H1 (cell line): ENCODE results near the gene BUD23. TPM values are rescaled to one million over a fixed set of nuclear protein-coding genes. Genes with fewer than 3 reads are reported as not detected.

Experiments used
- CTCF ChIA-PET: fragments of 300-600 bp; sonication (Branson Sonifier 250); formaldehyde crosslinking; loops from one replicate; lab custom pipeline; 2021; ENCODE audit not compliant: partially characterized antibody; lab: Charles Lee
- POLR2A ChIA-PET: fragments of 300-600 bp; sonication (Branson Sonifier 250); formaldehyde crosslinking; loops from one replicate; lab custom pipeline; 2021; ENCODE audit warnings: inconsistent platforms; ENCODE audit not compliant: partially characterized antibody; lab: Charles Lee
- DNase-seq, 2 experiments: peaks; one replicate each; pipeline versions ENCODE4 v3.0.0 to v3.0.0-alpha.2; 2010 to 2022; ENCODE audit warnings: low spot score in 2 of 2, low read depth in 1 of 2, mixed read lengths in 1 of 2
- FAIRE-seq: peaks from 2 replicates; lab custom pipeline; 2011; peaks lifted over from hg19 to GRCh38; lab: Jason Lieb, UNC
- H2AFZ ChIP-seq: 2 replicates; pipeline ENCODE4 v1.8.1; 2012; ENCODE audit warnings: low read length, inconsistent platforms
- H2AK5ac ChIP-seq: 2 replicates; pipeline ENCODE4 v1.6.1; 2013; ENCODE audit warnings: low read depth, low read length
- H2BK120ac ChIP-seq: replicated peaks from 2 replicates; pipeline ENCODE3; 2013; ENCODE audit warnings: low read depth, low read length, inconsistent platforms
- H2BK12ac ChIP-seq: 2 replicates; pipeline ENCODE4 v1.6.1; 2013; ENCODE audit warnings: low read depth, low read length
- H2BK15ac ChIP-seq: 2 replicates; pipeline ENCODE4 v1.6.1; 2013; ENCODE audit warnings: low read length
- H2BK20ac ChIP-seq: 2 replicates; pipeline ENCODE4 v1.6.1; 2013; ENCODE audit warnings: low read length
- H2BK5ac ChIP-seq: 2 replicates; pipeline ENCODE4 v1.6.1; 2013; ENCODE audit warnings: low read depth, low read length
- H3K14ac ChIP-seq: 2 replicates; pipeline ENCODE4 v1.6.1; 2013; ENCODE audit warnings: inconsistent platforms; ENCODE audit not compliant: insufficient read length
- H3K18ac ChIP-seq: 2 replicates; pipeline ENCODE4 v1.6.1; 2013; ENCODE audit warnings: low read length; ENCODE audit errors: extremely low read depth
- H3K23ac ChIP-seq: 2 replicates; pipeline ENCODE4 v1.6.1; 2013; ENCODE audit warnings: inconsistent platforms; ENCODE audit not compliant: insufficient read length
- H3K23me2 ChIP-seq: 2 replicates; pipeline ENCODE4 v1.6.1; 2013; ENCODE audit warnings: low read depth, low read length
- H3K27ac ChIP-seq: 2 replicates; pipeline ENCODE4 v1.6.1; 2011; ENCODE audit warnings: low read depth, low read length, inconsistent platforms
- H3K27me3 ChIP-seq, 4 experiments: replicated peaks in 1 of 4; 1 replicate in 1 of 4; 2 replicates in 3 of 4; pipeline versions ENCODE4 v1.6.1 to v1.8.1; 2011 to 2013; ENCODE audit warnings: low read length in 3 of 4, mild to moderate bottlenecking in 3 of 4, inconsistent platforms in 2 of 4, mixed read lengths in 2 of 4, moderate library complexity in 1 of 4; ENCODE audit not compliant: control insufficient read depth in 3 of 4, insufficient read depth in 3 of 4; ENCODE audit errors: extremely low read depth in 1 of 4
- H3K36me3 ChIP-seq, 4 experiments: 2 replicates each; pipeline versions ENCODE4 v1.6.1 to v1.8.1; 2011 to 2013; ENCODE audit warnings: mild to moderate bottlenecking in 4 of 4, low read length in 3 of 4, moderate library complexity in 2 of 4, control low read depth in 1 of 4, inconsistent platforms in 1 of 4; ENCODE audit not compliant: insufficient read depth in 4 of 4, control insufficient read depth in 2 of 4
- H3K4ac ChIP-seq: replicated peaks from 2 replicates; pipeline ENCODE3; 2013; ENCODE audit warnings: low read length, low read depth, mixed read lengths, inconsistent platforms; ENCODE audit not compliant: insufficient read length
- H3K4me1 ChIP-seq, 4 experiments: replicated peaks in 1 of 4; 1 replicate in 1 of 4; 2 replicates in 3 of 4; pipeline versions ENCODE4 v1.6.1 to v1.8.1; 2011 to 2013; ENCODE audit warnings: low read length in 3 of 4, inconsistent platforms in 2 of 4, mixed read lengths in 1 of 4; ENCODE audit not compliant: insufficient read depth in 4 of 4, control insufficient read depth in 3 of 4
- H3K4me2 ChIP-seq, 2 experiments: 2 replicates each; pipeline versions ENCODE4 v1.6.1 to v1.8.1; 2011 to 2013; ENCODE audit warnings: low read depth in 2 of 2, low read length in 2 of 2, control low read depth in 1 of 2, inconsistent platforms in 1 of 2, mild to moderate bottlenecking in 1 of 2; ENCODE audit not compliant: insufficient read depth in 1 of 2
- H3K4me3 ChIP-seq, 4 experiments: fragments of 200-600, 300-600 bp in 1 of 4; sonication (generic), shearing (Covaris generic), sonication (Bioruptor Twin) in 1 of 4; 2 replicates each; pipeline versions ENCODE4 v1.5.1 to v1.8.1; 2011 to 2016; ENCODE audit warnings: low read length in 4 of 4, low read depth in 3 of 4, control low read depth in 2 of 4, inconsistent platforms in 2 of 4, mild to moderate bottlenecking in 2 of 4, mixed read lengths in 1 of 4, moderate library complexity in 1 of 4; ENCODE audit not compliant: insufficient read depth in 2 of 4; ENCODE audit errors: extremely low read depth in 1 of 4
- H3K56ac ChIP-seq: replicated peaks from 2 replicates; pipeline ENCODE3; 2013; ENCODE audit warnings: low read depth, mild to moderate bottlenecking, mixed read lengths, low read length, inconsistent platforms; ENCODE audit not compliant: insufficient read length
- H3K79me1 ChIP-seq: 2 replicates; pipeline ENCODE4 v1.6.1; 2013; ENCODE audit warnings: low read depth, low read length, control low read depth
- H3K79me2 ChIP-seq, 2 experiments: 2 replicates each; pipeline versions ENCODE4 v1.6.1 to v1.8.1; 2012 to 2013; ENCODE audit warnings: low read length in 2 of 2, mild to moderate bottlenecking in 2 of 2, inconsistent platforms in 1 of 2; ENCODE audit not compliant: insufficient read depth in 2 of 2, control insufficient read depth in 1 of 2
- H3K9ac ChIP-seq, 4 experiments: replicated peaks in 1 of 4; 1 replicate in 1 of 4; 2 replicates in 3 of 4; pipeline versions ENCODE4 v1.6.1 to v1.8.1; 2011 to 2013; ENCODE audit warnings: low read depth in 3 of 4, low read length in 3 of 4, control low read depth in 2 of 4, mild to moderate bottlenecking in 2 of 4, moderate library complexity in 2 of 4, inconsistent platforms in 1 of 4; ENCODE audit errors: extremely low read depth in 1 of 4
- H3K9me3 ChIP-seq, 2 experiments: 2 replicates each; pipeline versions ENCODE4 v1.6.1 to v1.8.1; 2012 to 2013; ENCODE audit warnings: mild to moderate bottlenecking in 2 of 2, moderate library complexity in 2 of 2, control low read depth in 1 of 2, inconsistent platforms in 1 of 2, low read depth in 1 of 2, low read length in 1 of 2, mixed read lengths in 1 of 2; ENCODE audit not compliant: insufficient read depth in 2 of 2
- H4K20me1 ChIP-seq, 2 experiments: replicated peaks in 1 of 2; 2 replicates each; pipeline versions ENCODE3 to v1.8.1; 2011 to 2013; ENCODE audit warnings: inconsistent platforms in 2 of 2, low read length in 2 of 2, mild to moderate bottlenecking in 1 of 2; ENCODE audit not compliant: insufficient read depth in 2 of 2, control insufficient read depth in 1 of 2
- H4K5ac ChIP-seq: 2 replicates; pipeline ENCODE4 v1.6.1; 2013; ENCODE audit warnings: low read length, low read depth, mixed read lengths, inconsistent platforms; ENCODE audit not compliant: insufficient read length
- H4K8ac ChIP-seq: 2 replicates; pipeline ENCODE4 v1.8.0; 2013; ENCODE audit warnings: mild to moderate bottlenecking, moderate library complexity, low read length, inconsistent platforms; ENCODE audit not compliant: insufficient read depth; ENCODE audit errors: extremely low read depth
- H4K91ac ChIP-seq: replicated peaks from 2 replicates; pipeline ENCODE3; 2013; ENCODE audit warnings: low read length, mixed read lengths, inconsistent platforms; ENCODE audit not compliant: insufficient read length
- EGR1 ChIP-seq: IDR thresholded peaks from 2 replicates; pipeline ENCODE4 v1.6.1; 2011; ENCODE audit warnings: low read depth, low read length, borderline replicate concordance
- YY1 ChIP-seq: IDR thresholded peaks from 2 replicates; pipeline ENCODE4 v1.6.1; 2011; ENCODE audit warnings: low read depth, mild to moderate bottlenecking, low read length
- WGBS, 2 experiments: shearing (Covaris generic) in 1 of 2; methylation state at CpG; one replicate each; pipeline versions ENCODE4 v1.1.6 to v1.1.7; 2013 to 2015; ENCODE audit warnings: low lambda C conversion rate in 2 of 2, mixed read lengths in 2 of 2, inconsistent platforms in 1 of 2, low coverage in 1 of 2, missing lambda C conversion rate in 1 of 2; ENCODE audit not compliant: insufficient replicate concordance in 2 of 2, insufficient coverage in 1 of 2, insufficient read length in 1 of 2; ENCODE audit errors: extremely low coverage in 1 of 2, missing lambda C conversion rate in 1 of 2; 5-methylcytosine and 5-hydroxymethylcytosine counted together
- polyA plus RNA-seq, 7 experiments: library from polyadenylated mRNA; depleted of rRNA in 3 of 7; stranded (reverse) in 5 of 7; unstranded in 2 of 7; fragments of >200 nt in 5 of 7; fragments of 200-250 nt in 2 of 7; gene quantifications; 1 replicate in 5 of 7; 2 replicates in 1 of 7; 4 replicates in 1 of 7; pipeline versions ENCODE4 v1.2.1 to v1.2.3, GENCODE V29; 2011 to 2013; ENCODE audit warnings: missing spikeins in 2 of 7, mixed read lengths in 2 of 7
- total RNA-seq: library from RNA; stranded (reverse); fragmentation: NEBNext Ultra II Directional; extraction: Animal tissue kit (Norgen Biotek cat#: 25700); gene quantifications from 2 replicates; pipeline ENCODE4 v1.2.1, GENCODE V29; 2021

BUD23 gene
- total and polyA plus RNA-seq, 2 of the 8 experiments (the other 6 are each of a cell fraction or from before 2014, with no cell fraction given) = 72.3 to 78.4 TPM

DNA sequence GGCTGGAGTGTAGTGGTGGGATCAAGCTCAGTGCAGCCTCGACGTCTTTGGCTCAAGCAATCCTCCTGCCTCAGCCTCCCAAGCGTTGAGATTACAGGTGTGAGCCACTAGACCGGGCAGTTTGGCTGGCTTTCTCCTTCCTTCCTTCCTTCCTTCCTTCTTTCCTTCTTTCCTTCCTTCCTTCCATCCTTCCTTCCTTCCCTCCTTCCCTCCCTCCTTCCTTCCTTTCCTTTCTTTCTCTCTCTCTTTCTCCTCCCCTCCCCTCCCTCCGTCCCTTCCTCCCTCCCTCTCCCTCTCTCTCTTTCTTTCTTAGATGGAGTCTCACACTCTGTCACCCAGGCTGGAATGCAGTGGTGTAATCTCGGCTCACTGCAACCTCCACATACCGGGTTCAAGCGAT is 23.4 kb upstream of the BUD23 start:
- no peaks in the 10 kb centered on the region for H4K20me1 ChIP-seq
- no peaks in the 10 kb centered on the region for H3K79me2 ChIP-seq
- TF ChIP-seq YY1 (no peak), EGR1 (no peak)
- H3K4me2 ChIP-seq = no peak overlapping the region
- no peak overlapping the region for H3K56ac ChIP-seq
- H3K36me3 ChIP-seq = no peaks in the 10 kb centered on the region
- H2BK12ac ChIP-seq = no peak overlapping the region
- H3K27ac ChIP-seq = no peak overlapping the region
- DNase-seq (no peak), FAIRE-seq (no peak)
- H2BK15ac ChIP-seq = no peak overlapping the region
- H3K4me3 ChIP-seq = no peak overlapping the region
- ChIA-PET POLR2A (no interaction called here), CTCF (interaction anchor here (1.0 to 2.1 kb wide), 3 partner anchors 41 to 65 kb away, joined by 3 to 9 read pairs (median 4); no protein-coding TSS in a partner anchor)
- H3K4ac ChIP-seq = no peak overlapping the region
- H3K18ac ChIP-seq = no peak overlapping the region
- H3K9me3 ChIP-seq = peaks cover 0 to 4% of the 10 kb centered on the region in 2 experiments; a peak in 1 of 4 replicates
- H3K14ac ChIP-seq = no peak overlapping the region
- no peak overlapping the region for H2BK5ac ChIP-seq
- peaks cover 0 to 3% (median 0%) of the 10 kb centered on the region in 4 experiments; a peak in 1 of 7 replicates for H3K4me1 ChIP-seq
- H2AFZ ChIP-seq = no peak overlapping the region
- H3K27me3 ChIP-seq = no peaks in the 10 kb centered on the region
- H2AK5ac ChIP-seq = no peak overlapping the region
- no peak overlapping the region for H4K8ac ChIP-seq
- WGBS, 2 experiments = 75% methylated on average over 5 of the region's 8 CpGs; no CpG with 5 or more reads in 1 of the 2 experiments
- no peak overlapping the region for H3K9ac ChIP-seq
- H3K23ac ChIP-seq = no peak overlapping the region
- peaks cover 2% of the 10 kb centered on the region; the same call in 1 of the 2 replicates for H3K23me2 ChIP-seq
- no peak overlapping the region for H2BK20ac ChIP-seq
- H4K5ac ChIP-seq = no peak overlapping the region
- no peak overlapping the region for H4K91ac ChIP-seq
- H2BK120ac ChIP-seq = no peak overlapping the region
- no peaks in the 10 kb centered on the region for H3K79me1 ChIP-seq
